H9 (cell line): Measurements from ENCODE around the gene COPZ2. TPM values are rescaled to one million over a fixed set of nuclear protein-coding genes. Genes with fewer than 3 reads are reported as not detected.
"Not testable (repeated sequence)": the region's sequence is repeated elsewhere in the genome, so short reads cannot be mapped to it uniquely, and the experiment has no call there.

Experiments
- DNase-seq: peaks from one replicate; pipeline ENCODE4 v3.0.0-alpha.2; 2017
- H2AFZ ChIP-seq: one replicate; pipeline ENCODE4 v1.6.1; 2013; ENCODE audit warnings: mild to moderate bottlenecking, low read length, control low read depth, moderate library complexity
- H2AK5ac ChIP-seq: 2 replicates; pipeline ENCODE4 v1.6.1; 2013; ENCODE audit warnings: low read length, control low read depth, mixed read lengths; ENCODE audit not compliant: insufficient read length
- H2BK120ac ChIP-seq: one replicate; pipeline ENCODE4 v1.6.1; 2013; ENCODE audit warnings: low read depth, mild to moderate bottlenecking, low read length, control low read depth, inconsistent platforms; ENCODE audit not compliant: poor library complexity, severe bottlenecking
- H2BK12ac ChIP-seq: 2 replicates; pipeline ENCODE4 v1.6.1; 2013; ENCODE audit warnings: low read length, control low read depth, mixed read lengths, low read depth; ENCODE audit not compliant: insufficient read length
- H2BK15ac ChIP-seq: 2 replicates; pipeline ENCODE4 v1.6.1; 2013; ENCODE audit warnings: low read depth, low read length, control low read depth
- H2BK20ac ChIP-seq: one replicate; pipeline ENCODE4 v1.6.1; 2013; ENCODE audit warnings: low read depth, mild to moderate bottlenecking, low read length, control low read depth, inconsistent platforms; ENCODE audit not compliant: poor library complexity, severe bottlenecking
- H2BK5ac ChIP-seq: 2 replicates; pipeline ENCODE4 v1.6.1; 2013; ENCODE audit warnings: low read length, control low read depth, mixed read lengths; ENCODE audit not compliant: insufficient read length
- H3K14ac ChIP-seq: 2 replicates; pipeline ENCODE4 v1.6.1; 2013; ENCODE audit warnings: low read length, control low read depth; ENCODE audit not compliant: insufficient read depth
- H3K18ac ChIP-seq: 2 replicates; pipeline ENCODE4 v1.6.1; 2013; ENCODE audit warnings: low read depth, mild to moderate bottlenecking, mixed read lengths, low read length, control low read depth; ENCODE audit not compliant: insufficient read length
- H3K23ac ChIP-seq: 2 replicates; pipeline ENCODE4 v1.6.1; 2013; ENCODE audit warnings: low read length, control low read depth, mixed read lengths, low read depth; ENCODE audit not compliant: insufficient read length
- H3K23me2 ChIP-seq: 2 replicates; pipeline ENCODE4 v1.6.1; 2013; ENCODE audit warnings: low read depth, mild to moderate bottlenecking, mixed read lengths, low read length, control low read depth; ENCODE audit not compliant: insufficient read length, poor library complexity, severe bottlenecking
- H3K27ac ChIP-seq: 2 replicates; pipeline ENCODE4 v1.5.1; 2013; ENCODE audit warnings: low read length, control low read depth, mixed read lengths, low read depth; ENCODE audit not compliant: insufficient read length
- H3K27me3 ChIP-seq: 2 replicates; pipeline ENCODE4 v1.6.1; 2013; ENCODE audit warnings: low read length, control low read depth, inconsistent platforms; ENCODE audit not compliant: insufficient read depth
- H3K4ac ChIP-seq: 2 replicates; pipeline ENCODE4 v1.6.1; 2013; ENCODE audit warnings: low read depth, mild to moderate bottlenecking, control low read depth, inconsistent platforms, low read length, moderate library complexity
- H3K4me1 ChIP-seq: 2 replicates; pipeline ENCODE4 v1.6.1; 2013; ENCODE audit warnings: low read length, control low read depth, inconsistent platforms; ENCODE audit not compliant: insufficient read depth
- H3K4me2 ChIP-seq: 2 replicates; pipeline ENCODE4 v1.6.1; 2013; ENCODE audit warnings: low read length, control low read depth, mixed read lengths; ENCODE audit not compliant: insufficient read length, insufficient read depth
- H3K56ac ChIP-seq: 2 replicates; pipeline ENCODE4 v1.6.1; 2013; ENCODE audit warnings: low read depth, mild to moderate bottlenecking, mixed read lengths, low read length, control low read depth; ENCODE audit not compliant: insufficient read length
- H3K79me1 ChIP-seq: 2 replicates; pipeline ENCODE4 v1.6.1; 2013; ENCODE audit warnings: low read depth, mild to moderate bottlenecking, moderate library complexity, low read length, control low read depth, inconsistent platforms; ENCODE audit not compliant: insufficient read depth, poor library complexity, severe bottlenecking
- H3K79me2 ChIP-seq: 2 replicates; pipeline ENCODE4 v1.6.1; 2013; ENCODE audit warnings: low read length, control low read depth, inconsistent platforms; ENCODE audit not compliant: insufficient read depth
- H3K9ac ChIP-seq: 2 replicates; pipeline ENCODE4 v1.6.1; 2013; ENCODE audit warnings: low read length, control low read depth, mixed read lengths; ENCODE audit not compliant: insufficient read length; ENCODE audit errors: extremely low read depth
- H3K9me3 ChIP-seq: one replicate; pipeline ENCODE4 v1.6.1; 2013; ENCODE audit warnings: low read depth, low read length, inconsistent platforms; ENCODE audit not compliant: control insufficient read depth
- H3T11ph ChIP-seq: one replicate; pipeline ENCODE4 v1.6.1; 2013; ENCODE audit warnings: mild to moderate bottlenecking, low read length, control low read depth, inconsistent platforms
- H4K20me1 ChIP-seq: one replicate; pipeline ENCODE4 v1.6.1; 2013; ENCODE audit not compliant: control insufficient read depth, insufficient read length, insufficient read depth
- H4K5ac ChIP-seq: 2 replicates; pipeline ENCODE4 v1.6.1; 2013; ENCODE audit warnings: low read depth, mild to moderate bottlenecking, mixed read lengths, low read length, control low read depth; ENCODE audit not compliant: insufficient read length
- H4K8ac ChIP-seq: replicated peaks from 2 replicates; pipeline ENCODE4 v1.6.1; 2013; ENCODE audit warnings: low read length, control low read depth, mixed read lengths, low read depth; ENCODE audit not compliant: insufficient read length
- H4K91ac ChIP-seq: 2 replicates; pipeline ENCODE4 v1.6.1; 2013; ENCODE audit warnings: low read depth, mild to moderate bottlenecking, moderate library complexity, mixed read lengths, low read length, control low read depth; ENCODE audit not compliant: insufficient read length
- H3K27ac Mint-ChIP-seq, 3 experiments: 2 replicates in 2 of 3; 3 replicates in 1 of 3; pipeline ENCODE4 v1.8.0; 2020 to 2021; ENCODE audit warnings: mixed read lengths in 3 of 3, mild to moderate bottlenecking in 1 of 3, moderate library complexity in 1 of 3
- H3K27me3 Mint-ChIP-seq: 2 replicates; pipeline ENCODE4 v1.8.0; 2021; ENCODE audit warnings: low read depth, mild to moderate bottlenecking, moderate library complexity, mixed read lengths
- H3K36me3 Mint-ChIP-seq, 3 experiments: 2 replicates in 2 of 3; 3 replicates in 1 of 3; pipeline ENCODE4 v1.8.0; 2020 to 2021; ENCODE audit warnings: low read depth in 3 of 3, mixed read lengths in 3 of 3; ENCODE audit not compliant: insufficient read depth in 1 of 3
- H3K4me1 Mint-ChIP-seq, 2 experiments: 2 replicates each; pipeline ENCODE4 v1.8.0; 2020; ENCODE audit warnings: mixed read lengths in 2 of 2
- H3K4me3 Mint-ChIP-seq, 2 experiments: 2 replicates in 1 of 2; 3 replicates in 1 of 2; pipeline ENCODE4 v1.8.0; 2020 to 2021; ENCODE audit warnings: mild to moderate bottlenecking in 2 of 2, mixed read lengths in 2 of 2, moderate library complexity in 1 of 2
- H3K9me3 Mint-ChIP-seq, 2 experiments: 2 replicates in 1 of 2; 3 replicates in 1 of 2; pipeline ENCODE4 v1.8.0; 2020; ENCODE audit warnings: mild to moderate bottlenecking in 2 of 2, mixed read lengths in 2 of 2, moderate library complexity in 1 of 2
- WGBS: extraction: QIAGEN DNeasy Blood & Tissue Kit; methylation state at CpG from one replicate; pipeline ENCODE4 v1.1.7; 2013; ENCODE audit warnings: missing lambda C conversion rate, low lambda C conversion rate, mixed read lengths; ENCODE audit not compliant: insufficient read length; ENCODE audit errors: extremely low coverage; 5-methylcytosine and 5-hydroxymethylcytosine counted together
- total RNA-seq: library from RNA; stranded (reverse); gene quantifications from 2 replicates; pipeline ENCODE4 v1.2.1, GENCODE V29; 2021
- TF ChIP-seq, protein P1 (sequence below): fragments of 200-600 bp; sonication (generic); conservative IDR thresholded peaks from 3 replicates; pipeline ENCODE4 v1.8.0; 2021; ENCODE audit warnings: antibody characterized with exemption, mild to moderate bottlenecking

COPZ2 gene
- total RNA-seq, 1 experiment from 2014 or later = 0.68 TPM

DNA sequence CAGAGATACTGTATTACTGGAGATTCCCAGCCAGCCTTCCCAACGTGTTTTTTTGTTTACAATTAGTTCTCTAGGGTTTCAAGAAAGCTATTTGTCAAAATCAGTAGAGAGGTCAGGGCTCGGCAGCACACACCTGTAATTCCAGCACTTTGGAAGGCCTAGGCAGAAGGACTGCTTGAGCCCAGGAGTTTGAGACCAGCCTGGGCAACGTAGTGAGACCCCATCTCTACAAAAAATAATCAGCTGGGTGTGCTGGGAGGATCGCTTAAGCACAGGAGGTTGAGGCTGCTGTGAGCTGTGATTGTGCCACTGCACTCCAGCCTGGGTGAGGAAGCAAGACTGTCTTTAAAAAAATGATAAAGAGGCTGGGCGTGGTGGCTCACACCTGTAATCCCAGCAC lies 44.3 kb upstream of the COPZ2 start:
- Histone ChIP-seq H2BK15ac (no peak overlapping the region), H3K56ac (no peak overlapping the region), H2BK120ac (no peak overlapping the region), H3K9me3 (no peaks in the 10 kb centered on the region), H4K8ac (no peak overlapping the region), H4K5ac (no peak overlapping the region), H3K4me2 (no peak overlapping the region), H2BK5ac (no peak overlapping the region), H3K4me1 (no peaks in the 10 kb centered on the region), H2BK20ac (no peak overlapping the region), H3K79me2 (peaks cover 8% of the 10 kb centered on the region; the same call in 1 of the 2 replicates), H3K18ac (no peak overlapping the region), H3K9ac (no peak overlapping the region), H3K27me3 (no peaks in the 10 kb centered on the region), H3K4ac (no peak overlapping the region), H3K14ac (no peak overlapping the region), H2AFZ (no peak overlapping the region), H3K79me1 (peaks cover 5% of the 10 kb centered on the region), H3K23me2 (no peaks in the 10 kb centered on the region), H3K23ac (no peak overlapping the region), H4K20me1 (no peaks in the 10 kb centered on the region), H3T11ph (no peak overlapping the region), H2AK5ac (no peak overlapping the region), H4K91ac (no peak overlapping the region), H3K27ac (no peak overlapping the region), H2BK12ac (no peak overlapping the region)
- no peak for DNase-seq
- Mint-ChIP-seq H3K36me3 (peaks cover 0 to 7% (median 2%) of the 10 kb centered on the region in 3 experiments; a peak in 5 of 7 replicates), H3K4me1 (no peaks in the 10 kb centered on the region), H3K27ac (peak overlapping the region in 1 of 3 experiments; percentile 75; a peak in 3 of 7 replicates), H3K9me3 (no peaks in the 10 kb centered on the region), H3K27me3 (no peaks in the 10 kb centered on the region), H3K4me3 (no peak overlapping the region)
- TF ChIP-seq, protein P1, sequence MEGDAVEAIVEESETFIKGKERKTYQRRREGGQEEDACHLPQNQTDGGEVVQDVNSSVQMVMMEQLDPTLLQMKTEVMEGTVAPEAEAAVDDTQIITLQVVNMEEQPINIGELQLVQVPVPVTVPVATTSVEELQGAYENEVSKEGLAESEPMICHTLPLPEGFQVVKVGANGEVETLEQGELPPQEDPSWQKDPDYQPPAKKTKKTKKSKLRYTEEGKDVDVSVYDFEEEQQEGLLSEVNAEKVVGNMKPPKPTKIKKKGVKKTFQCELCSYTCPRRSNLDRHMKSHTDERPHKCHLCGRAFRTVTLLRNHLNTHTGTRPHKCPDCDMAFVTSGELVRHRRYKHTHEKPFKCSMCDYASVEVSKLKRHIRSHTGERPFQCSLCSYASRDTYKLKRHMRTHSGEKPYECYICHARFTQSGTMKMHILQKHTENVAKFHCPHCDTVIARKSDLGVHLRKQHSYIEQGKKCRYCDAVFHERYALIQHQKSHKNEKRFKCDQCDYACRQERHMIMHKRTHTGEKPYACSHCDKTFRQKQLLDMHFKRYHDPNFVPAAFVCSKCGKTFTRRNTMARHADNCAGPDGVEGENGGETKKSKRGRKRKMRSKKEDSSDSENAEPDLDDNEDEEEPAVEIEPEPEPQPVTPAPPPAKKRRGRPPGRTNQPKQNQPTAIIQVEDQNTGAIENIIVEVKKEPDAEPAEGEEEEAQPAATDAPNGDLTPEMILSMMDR = no peak
- no CpG with 5 or more reads among the region's 5 CpGs for WGBS

DNA sequence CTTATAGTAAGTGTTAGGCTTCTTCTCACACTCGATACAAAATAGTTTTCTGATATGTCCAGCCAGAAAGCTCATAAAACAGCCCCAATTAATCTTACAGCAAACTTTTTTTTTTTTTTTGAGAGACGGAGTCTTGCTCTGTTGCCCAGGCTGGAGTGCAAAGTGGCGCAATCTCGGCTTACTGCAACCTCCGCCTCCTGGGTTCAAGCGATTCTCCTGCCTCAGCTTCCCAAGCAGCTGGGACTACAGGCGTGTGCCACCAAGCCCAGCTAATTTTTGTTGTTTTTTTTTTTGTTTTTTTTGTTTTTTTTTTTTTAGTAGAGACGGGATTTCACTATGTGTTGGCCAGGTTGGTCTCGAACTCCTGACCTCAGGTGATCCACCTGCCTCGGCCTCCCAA lies 39.6 kb upstream of the COPZ2 start:
- not testable (repeated sequence) for H2BK12ac ChIP-seq, H3K4me2 ChIP-seq, H3K4me1 ChIP-seq, H2BK20ac ChIP-seq, H4K91ac ChIP-seq, H2AK5ac ChIP-seq, H3K56ac ChIP-seq, H3K9me3 Mint-ChIP-seq, H4K8ac ChIP-seq, H3K4me1 Mint-ChIP-seq, H3K9me3 ChIP-seq, H4K5ac ChIP-seq, DNase-seq, H3K9ac ChIP-seq, H3K27me3 ChIP-seq, H3K18ac ChIP-seq, H3K23ac ChIP-seq, H3K23me2 ChIP-seq, H3K27ac ChIP-seq, H2BK120ac ChIP-seq, H3K4ac ChIP-seq, H3K27ac Mint-ChIP-seq, H4K20me1 ChIP-seq, H2BK5ac ChIP-seq, H3T11ph ChIP-seq, H3K79me1 ChIP-seq, H3K79me2 ChIP-seq, H3K14ac ChIP-seq, H2BK15ac ChIP-seq, H3K27me3 Mint-ChIP-seq, H2AFZ ChIP-seq, H3K4me3 Mint-ChIP-seq
- no CpG with 5 or more reads among the region's 10 CpGs for WGBS
- H3K36me3 Mint-ChIP-seq = peaks cover 15 to 49% (median 44%) of the 10 kb centered on the region in 3 experiments; a peak in 6 of 7 replicates
